SK-N-SH (cell line): Measurements from ENCODE around the gene UPP1. TPM values are rescaled to one million over a fixed set of nuclear protein-coding genes. Genes with fewer than 3 reads are reported as not detected.

Source experiments
- CTCF ChIA-PET: fragments of 300-600, 350-600 bp; formaldehyde crosslinking; extraction: SDS; loops from one replicate; lab custom pipeline; 2021; lab: Yijun Ruan, JAX
- POLR2A ChIA-PET: fragments of 350-600 bp; sonication (Branson Sonifier 250); formaldehyde crosslinking; extraction: SDS; loops from one replicate; lab custom pipeline; 2020; ENCODE audit warnings: antibody characterized with exemption, inconsistent platforms; lab: Yijun Ruan, JAX
- DNase-seq: peaks from one replicate; pipeline ENCODE4 v3.0.0; 2012
- H2AFZ ChIP-seq: fragments of 200-600 bp; sonication (generic); 2 replicates; pipeline ENCODE4 v1.8.1; 2016; ENCODE audit warnings: antibody characterized with exemption, mild to moderate bottlenecking, low read depth
- H3F3A ChIP-seq: fragments of 200-600 bp; sonication (generic); replicated peaks from 2 replicates; pipeline ENCODE3; 2016; ENCODE audit warnings: antibody characterized with exemption, mild to moderate bottlenecking; ENCODE audit not compliant: insufficient read depth
- H3K27ac ChIP-seq, 2 experiments: fragments of 200-500 bp in 1 of 2; fragments of 200-600 bp in 1 of 2; sonication (Bioruptor generic) in 1 of 2; sonication (generic), shearing (Covaris generic) in 1 of 2; 2 replicates each; pipeline versions ENCODE4 v1.5.1 to v1.6.1; 2014 to 2016; ENCODE audit warnings: low read depth in 2 of 2, inconsistent platforms in 1 of 2, low read length in 1 of 2, mild to moderate bottlenecking in 1 of 2, mixed read lengths in 1 of 2
- H3K27me3 ChIP-seq: fragments of 200-600 bp; sonication (generic), shearing (Covaris generic); 2 replicates; pipeline ENCODE4 v1.6.1; 2016; ENCODE audit warnings: mixed run types; ENCODE audit not compliant: insufficient read depth
- H3K36me3 ChIP-seq, 2 experiments: fragments of 200-500 bp in 1 of 2; fragments of 200-600 bp in 1 of 2; sonication (Bioruptor generic) in 1 of 2; sonication (generic) in 1 of 2; replicated peaks in 1 of 2; 2 replicates each; pipeline versions ENCODE3 to v1.5.1; 2014 to 2016; ENCODE audit warnings: low read length in 1 of 2, mild to moderate bottlenecking in 1 of 2; ENCODE audit not compliant: insufficient read depth in 2 of 2, control insufficient read depth in 1 of 2
- H3K4me1 ChIP-seq, 2 experiments: fragments of 200-500 bp in 1 of 2; fragments of 200-600 bp in 1 of 2; sonication (Bioruptor generic) in 1 of 2; sonication (generic), shearing (Covaris generic) in 1 of 2; 2 replicates each; pipeline versions ENCODE4 v1.5.1 to v1.6.1; 2014 to 2016; ENCODE audit warnings: low read depth in 1 of 2, low read length in 1 of 2, mixed run types in 1 of 2; ENCODE audit not compliant: insufficient read depth in 2 of 2, control insufficient read depth in 1 of 2
- H3K4me2 ChIP-seq: fragments of 200-600 bp; sonication (generic), shearing (Covaris generic); 2 replicates; pipeline ENCODE4 v1.6.1; 2017; ENCODE audit warnings: mixed run types
- H3K4me3 ChIP-seq, 2 experiments: fragments of 200-500 bp in 1 of 2; fragments of 200-600 bp in 1 of 2; sonication (Bioruptor generic) in 1 of 2; sonication (generic), shearing (Covaris generic) in 1 of 2; 2 replicates each; pipeline versions ENCODE4 v1.5.1 to v1.8.1; 2014 to 2016; ENCODE audit warnings: low read depth in 2 of 2, inconsistent platforms in 1 of 2, low read length in 1 of 2, mild to moderate bottlenecking in 1 of 2, mixed read lengths in 1 of 2, moderate library complexity in 1 of 2
- H3K79me2 ChIP-seq: fragments of 200-600 bp; sonication (generic); 2 replicates; pipeline ENCODE4 v1.8.1; 2017; ENCODE audit warnings: mild to moderate bottlenecking; ENCODE audit not compliant: insufficient read depth
- H3K9ac ChIP-seq: fragments of 200-600 bp; sonication (generic); 2 replicates; pipeline ENCODE4 v1.6.1; 2017; ENCODE audit warnings: mixed run types
- H3K9me2 ChIP-seq: fragments of 200-600 bp; sonication (generic); 2 replicates; pipeline ENCODE4 v1.6.1; 2017; ENCODE audit warnings: mixed run types
- H3K9me3 ChIP-seq: fragments of 200-600 bp; sonication (generic); 2 replicates; pipeline ENCODE4 v1.6.1; 2017; ENCODE audit warnings: mixed run types, mild to moderate bottlenecking, moderate library complexity
- H4K20me1 ChIP-seq: fragments of 200-600 bp; sonication (generic); 2 replicates; pipeline ENCODE4 v1.6.1; 2017; ENCODE audit warnings: mild to moderate bottlenecking, mixed run types; ENCODE audit not compliant: insufficient read depth
- CHD2 ChIP-seq: fragments of 150-350 bp; IDR thresholded peaks from 2 replicates; pipeline ENCODE4 v1.6.1; 2018; ENCODE audit warnings: low read length; ENCODE audit not compliant: partially characterized antibody
- ELF1 ChIP-seq: IDR thresholded peaks from 2 replicates; pipeline ENCODE4 v1.4.0; 2012
- EP300 ChIP-seq, 2 experiments: IDR thresholded peaks; 2 replicates each; pipeline versions ENCODE4 v1.4.0 to v1.6.1; 2012; ENCODE audit warnings: borderline replicate concordance in 1 of 2, low read depth in 1 of 2, low read length in 1 of 2
- FOSL2 ChIP-seq: IDR thresholded peaks from 2 replicates; pipeline ENCODE4 v1.4.0; 2012; ENCODE audit warnings: low read depth, mild to moderate bottlenecking, moderate library complexity, borderline replicate concordance
- MEF2A ChIP-seq: IDR thresholded peaks from 2 replicates; pipeline ENCODE4 v1.4.0; 2012; ENCODE audit warnings: low read depth, borderline replicate concordance
- MXI1 ChIP-seq: IDR thresholded peaks from 2 replicates; pipeline ENCODE4 v1.6.1; 2012; ENCODE audit warnings: mild to moderate bottlenecking, low read depth, low read length, improper control_type of control experiment
- POLR2AphosphoS5 ChIP-seq: IDR thresholded peaks from 2 replicates; pipeline ENCODE4 v1.6.1; 2012; ENCODE audit warnings: low read depth, low read length
- TEAD4 ChIP-seq: IDR thresholded peaks from 2 replicates; pipeline ENCODE4 v1.4.0; 2012; ENCODE audit warnings: mild to moderate bottlenecking, borderline replicate concordance; ENCODE audit not compliant: insufficient read depth
- WGBS: methylation state at CpG from one replicate; pipeline ENCODE4 v1.1.6; 2017; ENCODE audit warnings: low lambda C conversion rate; 5-methylcytosine and 5-hydroxymethylcytosine counted together
- polyA plus RNA-seq, 3 experiments: library from polyadenylated mRNA; depleted of rRNA; stranded (reverse); fragments of >200 nt; gene quantifications; 2 replicates each; pipeline ENCODE4 v1.2.3, GENCODE V29; 2012
- TF ChIP-seq, protein P1 (sequence below): fragments of 150-350 bp; IDR thresholded peaks from 2 replicates; pipeline ENCODE4 v1.6.1; 2016; ENCODE audit warnings: mild to moderate bottlenecking, low read depth, low read length
- TF ChIP-seq, protein P2 (sequence below): IDR thresholded peaks from 2 replicates; pipeline ENCODE4 v1.4.0; 2012; ENCODE audit warnings: low read depth
- TF ChIP-seq, protein P3 (sequence below): IDR thresholded peaks from 2 replicates; pipeline ENCODE4 v1.6.1; 2012; ENCODE audit warnings: mild to moderate bottlenecking, low read depth, low read length, moderate library complexity
- TF ChIP-seq, protein P4 (sequence below): fragments of 150-350 bp; IDR thresholded peaks from 2 replicates; pipeline ENCODE4 v1.6.1; 2017; ENCODE audit warnings: antibody characterized with exemption, low read length, low read depth, borderline replicate concordance

The UPP1 gene
- polyA plus RNA-seq, 1 of the 3 experiments (the other 2 are of a cell fraction) = 56.9 TPM

DNA sequence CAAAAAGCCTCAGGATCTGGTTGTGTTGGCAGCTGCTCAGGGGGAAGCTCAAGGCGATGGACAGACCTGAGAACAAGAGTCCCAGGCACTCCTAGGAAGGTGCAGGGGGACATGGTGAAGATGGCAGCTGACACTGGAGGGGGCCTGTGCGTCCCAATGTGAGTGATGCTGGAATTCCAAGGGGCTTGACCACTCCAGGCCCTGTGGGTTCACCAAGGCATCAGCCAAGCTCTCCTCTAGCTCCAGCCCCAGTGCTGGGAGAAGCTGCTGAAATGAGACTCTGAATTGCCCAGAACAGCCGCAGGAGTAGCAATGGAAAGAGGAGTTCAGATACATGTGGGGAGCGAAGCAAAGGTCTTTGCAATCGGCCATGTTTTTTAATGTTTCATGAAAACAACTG lies 16.0 kb downstream of the UPP1 start:
- 97% methylated on average over 5 of the region's 5 CpGs for WGBS
- CTCF ChIA-PET = interaction anchor here (0.8 to 12.8 kb wide), 3 partner anchors 9 to 161 kb away, joined by 3 to 185 read pairs (median 6); no protein-coding TSS in a partner anchor
- Histone ChIP-seq H3K4me2 (no peak overlapping the region), H2AFZ (no peak overlapping the region), H3K27ac (no peak overlapping the region), H3K9ac (no peak overlapping the region), H3K9me3 (no peaks in the 10 kb centered on the region), H3K9me2 (no peaks in the 10 kb centered on the region), H4K20me1 (no peaks in the 10 kb centered on the region), H3K4me3 (no peak overlapping the region), H3K27me3 (no peaks in the 10 kb centered on the region), H3F3A (no peaks in the 10 kb centered on the region), H3K36me3 (peaks cover 58 to 72% of the 10 kb centered on the region in 2 experiments), H3K79me2 (peaks cover 1% of the 10 kb centered on the region; the same call in 1 of the 2 replicates), H3K4me1 (no peaks in the 10 kb centered on the region)
- POLR2A ChIA-PET = no interaction called here
- DNase-seq = no peak
- TF ChIP-seq, protein P1, sequence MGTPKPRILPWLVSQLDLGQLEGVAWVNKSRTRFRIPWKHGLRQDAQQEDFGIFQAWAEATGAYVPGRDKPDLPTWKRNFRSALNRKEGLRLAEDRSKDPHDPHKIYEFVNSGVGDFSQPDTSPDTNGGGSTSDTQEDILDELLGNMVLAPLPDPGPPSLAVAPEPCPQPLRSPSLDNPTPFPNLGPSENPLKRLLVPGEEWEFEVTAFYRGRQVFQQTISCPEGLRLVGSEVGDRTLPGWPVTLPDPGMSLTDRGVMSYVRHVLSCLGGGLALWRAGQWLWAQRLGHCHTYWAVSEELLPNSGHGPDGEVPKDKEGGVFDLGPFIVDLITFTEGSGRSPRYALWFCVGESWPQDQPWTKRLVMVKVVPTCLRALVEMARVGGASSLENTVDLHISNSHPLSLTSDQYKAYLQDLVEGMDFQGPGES = no peak
- TF ChIP-seq EP300 (IDR thresholded peaks at IDR 0.05; ENCODE audit: borderline replicate concordance in 1 of 2, low read depth in 1 of 2, low read length in 1 of 2) = no peak
- no peak for TF ChIP-seq ELF1
- no peak for TF ChIP-seq POLR2AphosphoS5
- no peak for TF ChIP-seq CHD2
- TF ChIP-seq, protein P2, sequence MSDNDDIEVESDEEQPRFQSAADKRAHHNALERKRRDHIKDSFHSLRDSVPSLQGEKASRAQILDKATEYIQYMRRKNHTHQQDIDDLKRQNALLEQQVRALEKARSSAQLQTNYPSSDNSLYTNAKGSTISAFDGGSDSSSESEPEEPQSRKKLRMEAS = no peak
- no peak for TF ChIP-seq FOSL2
- TF ChIP-seq, protein P3, sequence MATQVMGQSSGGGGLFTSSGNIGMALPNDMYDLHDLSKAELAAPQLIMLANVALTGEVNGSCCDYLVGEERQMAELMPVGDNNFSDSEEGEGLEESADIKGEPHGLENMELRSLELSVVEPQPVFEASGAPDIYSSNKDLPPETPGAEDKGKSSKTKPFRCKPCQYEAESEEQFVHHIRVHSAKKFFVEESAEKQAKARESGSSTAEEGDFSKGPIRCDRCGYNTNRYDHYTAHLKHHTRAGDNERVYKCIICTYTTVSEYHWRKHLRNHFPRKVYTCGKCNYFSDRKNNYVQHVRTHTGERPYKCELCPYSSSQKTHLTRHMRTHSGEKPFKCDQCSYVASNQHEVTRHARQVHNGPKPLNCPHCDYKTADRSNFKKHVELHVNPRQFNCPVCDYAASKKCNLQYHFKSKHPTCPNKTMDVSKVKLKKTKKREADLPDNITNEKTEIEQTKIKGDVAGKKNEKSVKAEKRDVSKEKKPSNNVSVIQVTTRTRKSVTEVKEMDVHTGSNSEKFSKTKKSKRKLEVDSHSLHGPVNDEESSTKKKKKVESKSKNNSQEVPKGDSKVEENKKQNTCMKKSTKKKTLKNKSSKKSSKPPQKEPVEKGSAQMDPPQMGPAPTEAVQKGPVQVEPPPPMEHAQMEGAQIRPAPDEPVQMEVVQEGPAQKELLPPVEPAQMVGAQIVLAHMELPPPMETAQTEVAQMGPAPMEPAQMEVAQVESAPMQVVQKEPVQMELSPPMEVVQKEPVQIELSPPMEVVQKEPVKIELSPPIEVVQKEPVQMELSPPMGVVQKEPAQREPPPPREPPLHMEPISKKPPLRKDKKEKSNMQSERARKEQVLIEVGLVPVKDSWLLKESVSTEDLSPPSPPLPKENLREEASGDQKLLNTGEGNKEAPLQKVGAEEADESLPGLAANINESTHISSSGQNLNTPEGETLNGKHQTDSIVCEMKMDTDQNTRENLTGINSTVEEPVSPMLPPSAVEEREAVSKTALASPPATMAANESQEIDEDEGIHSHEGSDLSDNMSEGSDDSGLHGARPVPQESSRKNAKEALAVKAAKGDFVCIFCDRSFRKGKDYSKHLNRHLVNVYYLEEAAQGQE = no peak
- no peak for TF ChIP-seq MEF2A
- TF ChIP-seq, protein P4, sequence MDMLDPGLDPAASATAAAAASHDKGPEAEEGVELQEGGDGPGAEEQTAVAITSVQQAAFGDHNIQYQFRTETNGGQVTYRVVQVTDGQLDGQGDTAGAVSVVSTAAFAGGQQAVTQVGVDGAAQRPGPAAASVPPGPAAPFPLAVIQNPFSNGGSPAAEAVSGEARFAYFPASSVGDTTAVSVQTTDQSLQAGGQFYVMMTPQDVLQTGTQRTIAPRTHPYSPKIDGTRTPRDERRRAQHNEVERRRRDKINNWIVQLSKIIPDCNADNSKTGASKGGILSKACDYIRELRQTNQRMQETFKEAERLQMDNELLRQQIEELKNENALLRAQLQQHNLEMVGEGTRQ = no peak
- TF ChIP-seq TEAD4 = no peak
- no peak for TF ChIP-seq MXI1
